Ectodermal cell (in vitro differentiated cells): Measurements from ENCODE around the gene CREBRF.
"Not testable (repeated sequence)": the region's sequence is repeated elsewhere in the genome, so short reads cannot be mapped to it uniquely, and the experiment has no call there.

Experiments used
- H3K27ac ChIP-seq: 2 replicates; pipeline ENCODE4 v1.7.0; 2013; ENCODE audit warnings: mild to moderate bottlenecking, low read depth, low read length; ENCODE audit not compliant: insufficient read depth, poor library complexity, severe bottlenecking
- H3K27me3 ChIP-seq: 2 replicates; pipeline ENCODE4 v1.7.0; 2013; ENCODE audit warnings: mild to moderate bottlenecking, low read length; ENCODE audit not compliant: insufficient read depth, control insufficient read depth, poor library complexity, severe bottlenecking
- H3K36me3 ChIP-seq: one replicate; pipeline ENCODE4 v1.7.0; 2013; ENCODE audit warnings: low read length; ENCODE audit not compliant: control insufficient read depth, insufficient read depth
- H3K4me1 ChIP-seq: one replicate; pipeline ENCODE4 v1.7.0; 2013; ENCODE audit warnings: low read length; ENCODE audit not compliant: control insufficient read depth, insufficient read depth
- H3K4me3 ChIP-seq: 2 replicates; pipeline ENCODE4 v1.7.0; 2013; ENCODE audit warnings: low read depth, low read length, control low read depth; ENCODE audit not compliant: insufficient read depth
- H3K9me3 ChIP-seq: 2 replicates; pipeline ENCODE4 v1.7.0; 2013; ENCODE audit warnings: mild to moderate bottlenecking, low read length, moderate library complexity; ENCODE audit not compliant: control insufficient read depth
- WGBS, 2 experiments: methylation state at CpG; one replicate each; pipeline ENCODE4 v1.1.7; 2013; ENCODE audit warnings: missing lambda C conversion rate in 2 of 2; 5-methylcytosine and 5-hydroxymethylcytosine counted together

CREBRF gene

GRCh38 chr5:173148354-173148753 lies 92.2 kb downstream of the CREBRF start:
- no peaks in the 10 kb centered on the region for H3K36me3 ChIP-seq
- H3K4me3 ChIP-seq, result no peak overlapping the region
- H3K27ac ChIP-seq, result no peak overlapping the region
- WGBS, 2 experiments, result 96% methylated on average over 2 of the region's 2 CpGs
- no peaks in the 10 kb centered on the region for H3K27me3 ChIP-seq
- H3K9me3 ChIP-seq, result no peaks in the 10 kb centered on the region
- no peaks in the 10 kb centered on the region for H3K4me1 ChIP-seq

- H3K27ac ChIP-seq, result no peak overlapping the region
- no peaks in the 10 kb centered on the region for H3K36me3 ChIP-seq
- H3K4me3 ChIP-seq, result no peak overlapping the region
- no peaks in the 10 kb centered on the region for H3K27me3 ChIP-seq
- H3K4me1 ChIP-seq, result no peaks in the 10 kb centered on the region
- WGBS, 2 experiments, result 93 to 95% methylated on average over 4 to 5 of the region's 5 CpGs
- H3K9me3 ChIP-seq, result no peaks in the 10 kb centered on the region
Observed at GRCh38 chr5:173152547-173152946, 96.4 kb downstream of the CREBRF start.

- H3K27ac ChIP-seq, result no peak overlapping the region
- no peaks in the 10 kb centered on the region for H3K27me3 ChIP-seq
- H3K4me3 ChIP-seq, result no peak overlapping the region
- H3K4me1 ChIP-seq, result no peaks in the 10 kb centered on the region
- 95% methylated on average over 7 of the region's 7 CpGs for WGBS, 2 experiments
- no peaks in the 10 kb centered on the region for H3K36me3 ChIP-seq
- no peaks in the 10 kb centered on the region for H3K9me3 ChIP-seq
Observed at GRCh38 chr5:173153842-173154241, 97.7 kb downstream of the CREBRF start.

- not testable (repeated sequence) for H3K4me1 ChIP-seq, H3K27ac ChIP-seq, H3K4me3 ChIP-seq, H3K27me3 ChIP-seq, H3K9me3 ChIP-seq, H3K36me3 ChIP-seq
- 86 to 95% methylated on average over 4 to 5 of the region's 5 CpGs for WGBS, 2 experiments
Observed at GRCh38 chr5:173154619-173155018, 98.5 kb downstream of the CREBRF start.

GRCh38 chr5:173155912-173156311 lies 99.8 kb downstream of the CREBRF start:
- Histone ChIP-seq H3K27ac (no peak overlapping the region), H3K36me3 (peaks cover 2% of the 10 kb centered on the region), H3K4me3 (no peak overlapping the region), H3K4me1 (no peaks in the 10 kb centered on the region), H3K27me3 (no peaks in the 10 kb centered on the region), H3K9me3 (no peaks in the 10 kb centered on the region)
- 44 to 50% methylated on average over 2 of the region's 2 CpGs for WGBS, 2 experiments

- H3K36me3 ChIP-seq, result peaks cover 6% of the 10 kb centered on the region
- WGBS, 2 experiments, result 93 to 95% methylated on average over 8 of the region's 8 CpGs
- H3K27ac ChIP-seq, result no peak overlapping the region
- no peaks in the 10 kb centered on the region for H3K27me3 ChIP-seq
- H3K4me3 ChIP-seq, result no peak overlapping the region
- no peaks in the 10 kb centered on the region for H3K9me3 ChIP-seq
- H3K4me1 ChIP-seq, result no peaks in the 10 kb centered on the region
Observed at GRCh38 chr5:173158366-173158765, 102.2 kb downstream of the CREBRF start.

GRCh38 chr5:173159256-173159655 lies 103.1 kb downstream of the CREBRF start:
- H3K36me3 ChIP-seq, result peaks cover 6% of the 10 kb centered on the region
- H3K9me3 ChIP-seq, result no peaks in the 10 kb centered on the region
- no peak overlapping the region for H3K4me3 ChIP-seq
- H3K27ac ChIP-seq, result no peak overlapping the region
- H3K27me3 ChIP-seq, result no peaks in the 10 kb centered on the region
- WGBS, 2 experiments, result 63 to 66% methylated on average over 3 of the region's 3 CpGs
- no peaks in the 10 kb centered on the region for H3K4me1 ChIP-seq

GRCh38 chr5:173161148-173161547 lies 105.0 kb downstream of the CREBRF start:
- WGBS, 2 experiments, result 90 to 93% methylated on average over 5 of the region's 5 CpGs
- H3K9me3 ChIP-seq, result no peaks in the 10 kb centered on the region
- no peaks in the 10 kb centered on the region for H3K27me3 ChIP-seq
- H3K4me3 ChIP-seq, result no peak overlapping the region
- peaks cover 6% of the 10 kb centered on the region for H3K36me3 ChIP-seq
- no peak overlapping the region for H3K27ac ChIP-seq
- no peaks in the 10 kb centered on the region for H3K4me1 ChIP-seq

- Histone ChIP-seq H3K4me1 (no peaks in the 10 kb centered on the region), H3K4me3 (no peak overlapping the region), H3K36me3 (peaks cover 6% of the 10 kb centered on the region), H3K27ac (no peak overlapping the region), H3K27me3 (no peaks in the 10 kb centered on the region), H3K9me3 (no peaks in the 10 kb centered on the region)
- 88 to 90% methylated on average over 7 of the region's 7 CpGs for WGBS, 2 experiments
Observed at GRCh38 chr5:173163219-173163618, 107.1 kb downstream of the CREBRF start.

GRCh38 chr5:173165177-173166016 lies 109.2 kb downstream of the CREBRF start:
- WGBS, 2 experiments, result 96 to 100% methylated on average over 2 of the region's 2 CpGs
- Histone ChIP-seq H3K9me3 (no peaks in the 10 kb centered on the region), H3K36me3 (peaks cover 6% of the 10 kb centered on the region), H3K27me3 (no peaks in the 10 kb centered on the region), H3K27ac (no peak overlapping the region), H3K4me1 (peaks cover 5% of the 10 kb centered on the region), H3K4me3 (no peak overlapping the region)
